GM11168 (cell line): ENCODE data around the gene AQP12A.

ENCODE experiments used
- in situ Hi-C: fragments of 300-500 bp; cut with MboI; formaldehyde crosslinking; loops from one replicate; pipeline ENCODE4 v1.12.0; 2022; ENCODE audit warnings: low sequenced_read_pairs; ENCODE audit not compliant: unreplicated experiment

The AQP12A gene

GRCh38 chr2:240719676-240720545 is 28.2 kb downstream of the AQP12A start:
- in situ Hi-C loops: no loop called here

- in situ Hi-C loops: no loop called here
Measured at GRCh38 chr2:240720686-240721595, 29.3 kb downstream of the AQP12A start.

- in situ Hi-C loops: no loop called here
Measured at GRCh38 chr2:240721596-240722180, 30.0 kb downstream of the AQP12A start.

GRCh38 chr2:240722376-240722775 is 30.7 kb downstream of the AQP12A start:
- in situ Hi-C loops: no loop called here

GRCh38 chr2:240722796-240723735 is 31.4 kb downstream of the AQP12A start:
- in situ Hi-C loops: no loop called here

- in situ Hi-C loops: no loop called here
Measured at GRCh38 chr2:240723851-240724250, 32.2 kb downstream of the AQP12A start.

- in situ Hi-C loops: no loop called here
Measured at GRCh38 chr2:240724431-240724830, 32.8 kb downstream of the AQP12A start.

- in situ Hi-C loops: no loop called here
Measured at GRCh38 chr2:240725266-240725665, 33.6 kb downstream of the AQP12A start.

GRCh38 chr2:240725671-240726070 is 34.0 kb downstream of the AQP12A start:
- in situ Hi-C loops: no loop called here

- in situ Hi-C loops: no loop called here
Measured at GRCh38 chr2:240726876-240727275, 35.2 kb downstream of the AQP12A start.

- in situ Hi-C loops: no loop called here
Measured at GRCh38 chr2:240727439-240727838, 35.8 kb downstream of the AQP12A start.

GRCh38 chr2:240727913-240728312 is 36.2 kb downstream of the AQP12A start:
- in situ Hi-C loops: no loop called here

GRCh38 chr2:240728361-240728760 is 36.7 kb downstream of the AQP12A start:
- in situ Hi-C loops: no loop called here

GRCh38 chr2:240728827-240729226 is 37.2 kb downstream of the AQP12A start:
- in situ Hi-C loops: no loop called here

GRCh38 chr2:240730501-240731177 is 39.0 kb downstream of the AQP12A start:
- in situ Hi-C loops: no loop called here

- in situ Hi-C loops: no loop called here
Measured at GRCh38 chr2:240731178-240731545, 39.5 kb downstream of the AQP12A start.

GRCh38 chr2:240732184-240732583 is 40.5 kb downstream of the AQP12A start:
- in situ Hi-C loops: no loop called here

GRCh38 chr2:240732911-240733622 is 41.4 kb downstream of the AQP12A start:
- in situ Hi-C loops: no loop called here
